A172 (cell line): ENCODE data around the gene SRRM2. TPM values are rescaled to one million over a fixed set of nuclear protein-coding genes. Genes with fewer than 3 reads are reported as not detected.

Experiments used
- DNase-seq: peaks from one replicate; pipeline ENCODE4 v3.0.0-alpha.2; 2015; ENCODE audit warnings: low spot score
- total RNA-seq: library from RNA; depleted of rRNA; stranded (reverse); fragments of >200 nt; shearing (Covaris generic); gene quantifications from 2 replicates; pipeline ENCODE4 v1.2.3, GENCODE V29; 2014

The SRRM2 gene
- total RNA-seq, 1 experiment from 2014 or later: 49.0 TPM

GRCh38 chr16:2739625-2740430, 12.6 kb upstream of the SRRM2 start:
- DNase-seq: no peak

GRCh38 chr16:2740476-2740875, 12.0 kb upstream of the SRRM2 start:
- DNase-seq: no peak

- DNase-seq: no peak
These were observed 11.3 kb upstream of the SRRM2 start for GRCh38 chr16:2741168-2741567.

- no peak for DNase-seq
These were observed 10.0 kb upstream of the SRRM2 start for GRCh38 chr16:2742323-2743006.

GRCh38 chr16:2743007-2743810, 9.2 kb upstream of the SRRM2 start:
- no peak for DNase-seq

GRCh38 chr16:2744711-2745110, 7.7 kb upstream of the SRRM2 start:
- DNase-seq: no peak

DNA sequence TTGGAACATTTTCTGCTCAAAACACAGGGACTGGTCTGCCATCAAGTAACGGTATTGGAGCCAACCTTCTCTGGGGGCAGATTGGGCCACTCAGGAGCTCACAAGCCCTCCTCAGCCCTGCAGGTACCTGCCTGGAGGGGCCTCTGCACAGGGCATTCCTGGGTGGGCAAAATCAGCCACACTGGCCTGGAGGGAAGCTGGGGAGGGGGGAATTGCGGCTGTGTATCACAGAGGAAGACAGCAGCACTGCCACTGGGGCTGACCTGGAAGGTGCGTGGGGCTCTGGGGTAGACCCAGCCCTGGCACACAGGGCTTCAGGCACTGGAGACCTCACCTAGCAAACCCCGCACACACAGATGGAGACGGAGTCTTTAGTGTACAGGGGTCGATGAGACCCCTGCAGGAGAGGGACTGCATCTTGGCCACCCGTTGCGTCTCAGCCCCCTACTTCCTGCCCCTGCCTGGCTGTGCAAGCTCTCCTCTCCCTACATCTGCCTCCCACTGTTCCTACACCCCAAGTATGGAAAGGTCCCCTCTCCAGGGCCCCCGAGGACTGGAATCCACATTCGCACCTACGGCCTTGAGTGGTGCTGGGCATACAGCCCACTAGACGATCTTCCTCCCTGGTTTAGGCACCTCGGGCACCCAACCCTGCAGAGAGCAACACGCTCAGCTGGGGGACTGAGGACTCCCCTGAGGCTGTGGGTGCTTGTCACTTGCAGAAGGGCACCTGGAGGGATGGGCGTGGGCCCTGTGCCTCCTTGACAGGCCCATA, 7.1 kb upstream of the SRRM2 start:
- DNase-seq: no peak

DNA sequence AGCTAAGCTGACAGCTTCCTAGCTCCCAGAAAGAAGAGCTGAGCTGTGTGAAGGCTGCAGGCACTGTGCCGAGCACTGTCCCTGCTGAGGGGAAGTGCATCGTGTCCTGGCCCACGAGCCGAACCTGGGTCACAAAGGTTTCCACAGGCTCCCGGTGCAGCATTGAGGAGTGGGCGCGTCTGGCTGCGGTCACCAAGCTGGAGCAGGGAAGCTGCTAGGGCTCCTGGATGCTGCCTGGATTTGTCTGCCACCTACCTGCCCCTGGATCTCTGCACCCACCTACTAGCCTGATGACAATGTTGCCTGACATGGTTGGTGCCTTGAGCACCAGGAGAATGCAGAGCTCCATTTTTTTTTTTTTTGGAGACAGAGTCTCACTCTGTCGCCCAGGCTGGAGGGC, 6.5 kb upstream of the SRRM2 start:
- no peak for DNase-seq

DNA sequence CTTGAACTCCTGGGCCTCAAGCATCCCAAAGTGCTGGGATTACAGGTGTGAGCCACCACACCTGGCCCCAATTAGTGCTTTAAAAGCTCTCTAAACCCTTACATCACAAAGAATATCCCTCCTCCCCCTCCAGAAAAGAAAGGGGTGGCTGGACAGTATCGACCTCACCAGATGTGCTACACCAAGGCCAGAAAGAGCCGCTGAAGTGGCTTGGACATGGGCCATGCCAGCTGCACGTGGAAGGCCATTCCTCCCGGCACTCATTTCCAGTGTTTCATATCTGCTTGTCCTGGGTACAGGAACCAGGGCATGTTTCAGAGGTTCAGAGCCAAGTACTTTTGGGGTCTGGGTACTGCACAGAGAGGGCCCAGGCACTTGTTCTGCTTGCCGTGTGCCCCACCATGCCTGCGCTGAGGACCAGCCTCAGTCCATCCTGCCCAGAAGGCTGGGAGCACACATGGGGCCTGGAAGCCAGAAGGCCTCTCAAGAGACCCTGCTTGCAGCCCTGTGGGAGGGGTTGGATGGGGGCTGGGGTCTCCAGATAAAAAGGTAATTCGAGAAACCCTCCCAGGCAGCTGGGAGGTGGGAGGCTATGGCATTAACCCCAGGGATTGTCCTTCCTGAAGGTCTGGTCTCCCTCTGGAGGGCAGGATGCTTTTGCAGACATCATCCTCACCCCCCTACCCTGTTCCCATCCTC, 3.5 kb upstream of the SRRM2 start:
- no peak for DNase-seq

- no peak for DNase-seq
These were observed 3.0 kb upstream of the SRRM2 start for GRCh38 chr16:2749476-2749875.

DNA sequence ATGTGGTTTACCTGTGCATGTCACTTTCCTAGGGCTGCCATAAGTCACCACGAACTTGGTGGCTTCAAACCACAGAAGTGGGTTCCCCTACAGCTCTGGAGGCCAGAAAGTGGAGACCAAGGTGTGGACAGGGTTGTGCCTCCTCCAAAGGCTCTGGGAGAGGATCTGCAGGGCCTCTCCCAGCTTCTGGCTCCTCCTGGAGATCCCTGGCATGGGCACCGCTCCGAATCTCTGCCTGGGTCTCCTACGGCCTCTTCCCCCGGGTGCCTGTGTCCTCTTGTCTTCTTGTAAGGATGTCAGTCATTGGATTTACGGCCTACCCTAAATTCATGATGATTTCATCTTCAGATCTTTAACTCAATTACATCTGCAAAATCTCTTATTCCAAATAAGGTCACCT, 2.5 kb upstream of the SRRM2 start:
- DNase-seq: no peak

- DNase-seq: no peak
These were observed 832 bp upstream of the SRRM2 start for GRCh38 chr16:2751577-2752034.

GRCh38 chr16:2752850-2753732, 653 bp downstream of the SRRM2 start:
- peak; percentile 62 for DNase-seq

GRCh38 chr16:2753733-2754020, 1.2 kb downstream of the SRRM2 start:
- DNase-seq: no peak

- no peak for DNase-seq
These were observed 2.7 kb downstream of the SRRM2 start for GRCh38 chr16:2755158-2755557.

DNA sequence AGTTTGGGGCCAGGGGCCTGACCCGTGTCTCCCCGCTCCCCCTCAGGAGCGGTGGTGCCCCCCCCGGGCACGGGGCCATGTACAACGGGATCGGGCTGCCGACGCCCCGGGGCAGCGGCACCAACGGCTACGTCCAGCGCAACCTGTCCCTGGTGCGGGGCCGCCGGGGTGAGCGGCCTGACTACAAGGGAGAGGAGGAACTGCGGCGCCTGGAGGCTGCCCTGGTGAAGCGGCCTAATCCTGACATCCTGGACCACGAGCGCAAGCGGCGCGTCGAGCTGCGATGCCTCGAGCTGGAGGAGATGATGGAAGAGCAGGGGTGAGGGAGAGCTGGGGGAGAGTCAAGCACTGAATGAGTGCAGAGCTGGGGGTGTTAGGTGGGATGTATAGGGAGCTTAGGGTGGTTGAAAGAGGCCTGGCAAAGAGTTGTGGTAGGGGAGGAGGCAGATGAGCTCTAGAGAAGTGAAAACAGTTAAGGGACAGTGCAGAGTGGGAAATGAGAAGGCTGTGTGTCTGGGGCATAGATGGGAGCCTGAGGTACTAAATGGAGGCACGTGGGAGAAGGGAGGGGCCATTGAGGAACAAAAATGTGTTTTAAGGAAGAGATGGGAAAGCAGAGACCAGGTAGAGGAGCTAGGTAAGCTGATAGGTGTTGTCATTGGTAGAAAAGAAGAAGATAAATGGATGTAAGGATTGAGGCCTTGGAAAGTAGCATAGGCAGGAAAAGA, 4.0 kb downstream of the SRRM2 start:
- DNase-seq: no peak

GRCh38 chr16:2757344-2757743, 4.9 kb downstream of the SRRM2 start:
- DNase-seq: no peak

DNA sequence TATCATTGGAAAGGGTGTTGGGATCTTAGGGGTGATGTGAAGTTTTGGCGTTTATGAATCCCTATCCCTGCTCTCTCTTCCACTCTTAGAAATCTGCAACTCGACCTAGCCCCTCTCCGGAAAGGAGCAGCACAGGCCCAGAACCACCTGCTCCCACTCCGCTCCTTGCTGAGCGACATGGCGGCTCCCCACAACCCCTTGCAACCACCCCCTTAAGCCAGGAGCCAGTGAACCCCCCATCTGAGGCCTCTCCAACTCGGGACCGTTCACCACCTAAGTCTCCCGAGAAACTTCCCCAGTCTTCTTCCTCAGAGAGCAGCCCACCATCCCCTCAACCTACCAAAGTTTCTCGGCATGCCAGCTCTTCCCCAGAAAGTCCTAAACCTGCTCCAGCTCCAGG, 9.0 kb downstream of the SRRM2 start:
- no peak for DNase-seq

GRCh38 chr16:2761886-2762583, 9.6 kb downstream of the SRRM2 start:
- no peak for DNase-seq
